ENCODE data around the gene GLIPR2. TPM values are rescaled to one million over a fixed set of nuclear protein-coding genes. Genes with fewer than 3 reads are reported as not detected.
A peak's percentile ranks its signal among the peaks of the same experiment; 100 is the strongest.

The GLIPR2 gene
- total RNA-seq, 4 donors from 2014 or later = 13.6 to 71.1 (median 42.2) TPM

DNA sequence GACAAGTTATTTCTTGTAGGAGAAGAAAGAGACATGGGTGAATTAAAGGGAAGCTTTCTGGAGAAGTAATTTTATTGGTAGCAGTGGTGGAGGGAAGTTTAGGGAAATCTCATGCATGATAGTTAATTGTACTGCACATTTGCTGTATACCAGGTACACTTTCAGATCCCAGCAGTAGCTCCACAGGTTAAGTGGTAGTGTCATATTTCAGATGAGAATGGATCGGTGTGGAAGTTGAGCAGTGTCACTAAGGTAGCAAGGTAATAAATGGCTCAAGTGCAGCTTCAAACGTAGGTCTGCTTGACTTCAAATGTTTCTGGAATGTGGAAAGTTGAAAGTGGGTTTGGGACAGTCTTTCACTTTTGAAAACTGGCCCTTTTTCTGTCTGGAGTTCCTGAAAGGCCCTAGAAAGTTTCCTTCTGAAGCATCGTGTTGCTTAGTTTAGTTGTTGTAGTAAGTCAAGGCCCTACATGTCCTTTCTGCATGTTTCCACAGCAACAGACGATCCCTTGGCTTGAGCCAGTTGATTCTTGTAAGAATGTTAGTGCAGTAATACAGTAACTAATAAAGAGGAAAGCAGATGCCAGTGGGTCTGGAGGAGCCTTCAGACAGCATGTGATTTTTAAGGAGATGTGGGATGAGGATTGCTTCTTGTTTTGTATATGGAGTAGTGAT is 57.9 kb downstream of the GLIPR2 start:
- DNase-seq (ENCODE audit: low spot score) (no peak), ATAC-seq (ENCODE audit: low FRiP score) (no peak)
- TF ChIP-seq, protein P1, sequence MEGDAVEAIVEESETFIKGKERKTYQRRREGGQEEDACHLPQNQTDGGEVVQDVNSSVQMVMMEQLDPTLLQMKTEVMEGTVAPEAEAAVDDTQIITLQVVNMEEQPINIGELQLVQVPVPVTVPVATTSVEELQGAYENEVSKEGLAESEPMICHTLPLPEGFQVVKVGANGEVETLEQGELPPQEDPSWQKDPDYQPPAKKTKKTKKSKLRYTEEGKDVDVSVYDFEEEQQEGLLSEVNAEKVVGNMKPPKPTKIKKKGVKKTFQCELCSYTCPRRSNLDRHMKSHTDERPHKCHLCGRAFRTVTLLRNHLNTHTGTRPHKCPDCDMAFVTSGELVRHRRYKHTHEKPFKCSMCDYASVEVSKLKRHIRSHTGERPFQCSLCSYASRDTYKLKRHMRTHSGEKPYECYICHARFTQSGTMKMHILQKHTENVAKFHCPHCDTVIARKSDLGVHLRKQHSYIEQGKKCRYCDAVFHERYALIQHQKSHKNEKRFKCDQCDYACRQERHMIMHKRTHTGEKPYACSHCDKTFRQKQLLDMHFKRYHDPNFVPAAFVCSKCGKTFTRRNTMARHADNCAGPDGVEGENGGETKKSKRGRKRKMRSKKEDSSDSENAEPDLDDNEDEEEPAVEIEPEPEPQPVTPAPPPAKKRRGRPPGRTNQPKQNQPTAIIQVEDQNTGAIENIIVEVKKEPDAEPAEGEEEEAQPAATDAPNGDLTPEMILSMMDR (IDR thresholded peaks at IDR 0.05) = no peak

DNA sequence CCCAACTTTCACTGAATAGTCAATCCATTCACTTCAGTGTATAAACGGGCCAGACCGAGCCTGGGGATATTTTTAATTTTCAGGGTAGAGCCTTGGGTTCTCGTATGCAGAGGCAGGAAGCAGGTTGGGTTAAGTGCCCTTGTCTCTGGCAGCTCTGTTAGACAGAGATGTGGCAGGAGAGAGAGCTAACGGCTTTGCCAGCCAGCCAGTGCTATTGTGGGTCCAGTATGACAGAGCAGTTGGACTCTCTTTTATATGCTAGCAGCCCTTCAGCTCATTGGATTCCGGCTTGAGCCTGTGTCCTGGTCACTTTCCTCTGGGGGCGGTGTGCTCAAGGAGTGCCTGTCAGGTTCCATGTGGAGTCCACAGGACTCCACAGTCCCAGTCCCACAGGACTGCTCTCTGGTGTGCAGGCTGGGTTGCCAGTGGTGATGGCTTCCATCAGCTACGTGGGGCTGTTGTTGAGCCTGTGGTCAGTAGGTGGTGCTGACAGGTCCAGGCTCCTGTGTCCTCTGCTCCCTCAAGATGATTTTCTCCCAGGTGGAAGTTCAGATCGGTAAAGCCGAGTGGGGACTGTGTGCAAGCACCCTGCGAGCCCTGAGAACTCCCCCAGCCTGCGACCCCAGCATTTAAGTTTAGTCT is 68.5 kb downstream of the GLIPR2 start:
- TF ChIP-seq, protein P1 (IDR thresholded peaks at IDR 0.05) = no peak
- DNase-seq (ENCODE audit: low spot score) (no peak), ATAC-seq (ENCODE audit: low FRiP score) (no peak)

DNA sequence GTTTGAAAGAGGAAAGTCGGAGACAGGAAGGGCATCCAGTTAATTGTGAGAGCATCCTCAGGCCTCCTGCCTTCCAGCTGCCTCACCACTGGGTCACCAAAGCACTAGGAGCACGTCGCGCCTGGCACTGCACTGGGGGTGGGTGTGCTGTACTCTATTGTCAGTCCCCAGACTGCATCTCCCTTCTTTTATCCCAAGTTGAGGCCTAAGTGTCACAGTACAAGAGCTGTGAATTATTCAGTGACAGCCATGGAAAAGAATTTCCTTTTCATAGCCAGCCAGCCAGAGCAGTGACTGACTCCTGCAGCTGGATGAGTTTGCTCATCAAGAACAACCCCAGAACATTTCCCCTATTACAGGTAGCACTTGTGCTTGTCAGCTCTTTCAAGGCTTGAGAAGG is 70.5 kb downstream of the GLIPR2 start:
- peak; percentile 30 for ATAC-seq (ENCODE audit: low FRiP score)

DNA sequence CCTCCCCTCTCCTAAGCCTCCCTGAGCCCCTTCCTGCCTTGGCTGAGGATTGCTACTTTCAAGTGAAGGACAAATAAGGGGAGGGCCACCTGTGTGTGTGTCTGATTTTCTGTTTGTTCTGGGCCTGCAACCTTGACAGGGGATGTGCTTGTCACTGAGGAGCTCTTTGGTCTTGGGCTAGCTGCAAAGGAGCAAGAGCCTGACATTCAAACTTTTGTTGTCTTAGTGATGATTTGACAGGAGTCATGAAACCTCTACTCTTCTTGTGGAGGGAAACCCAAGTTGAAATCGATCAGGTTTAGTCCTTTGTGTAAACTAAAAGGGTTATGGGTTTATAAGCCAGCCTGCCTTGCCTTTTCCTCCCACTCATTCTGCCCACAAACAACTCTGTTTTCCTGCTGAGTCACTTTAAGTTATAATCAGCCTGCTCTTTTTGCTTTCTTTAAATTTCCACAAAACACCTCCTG is 71.0 kb downstream of the GLIPR2 start:
- DNase-seq (ENCODE audit: low spot score) (no peak), ATAC-seq (ENCODE audit: low FRiP score) (no peak)
- TF ChIP-seq, protein P1 (IDR thresholded peaks at IDR 0.05) = no peak

More for the DNA sequence above, 70.5 kb downstream of the GLIPR2 start:
- TF ChIP-seq, protein P1 (IDR thresholded peaks at IDR 0.05) = no peak
- no peak for DNase-seq (ENCODE audit: low spot score)

DNA sequence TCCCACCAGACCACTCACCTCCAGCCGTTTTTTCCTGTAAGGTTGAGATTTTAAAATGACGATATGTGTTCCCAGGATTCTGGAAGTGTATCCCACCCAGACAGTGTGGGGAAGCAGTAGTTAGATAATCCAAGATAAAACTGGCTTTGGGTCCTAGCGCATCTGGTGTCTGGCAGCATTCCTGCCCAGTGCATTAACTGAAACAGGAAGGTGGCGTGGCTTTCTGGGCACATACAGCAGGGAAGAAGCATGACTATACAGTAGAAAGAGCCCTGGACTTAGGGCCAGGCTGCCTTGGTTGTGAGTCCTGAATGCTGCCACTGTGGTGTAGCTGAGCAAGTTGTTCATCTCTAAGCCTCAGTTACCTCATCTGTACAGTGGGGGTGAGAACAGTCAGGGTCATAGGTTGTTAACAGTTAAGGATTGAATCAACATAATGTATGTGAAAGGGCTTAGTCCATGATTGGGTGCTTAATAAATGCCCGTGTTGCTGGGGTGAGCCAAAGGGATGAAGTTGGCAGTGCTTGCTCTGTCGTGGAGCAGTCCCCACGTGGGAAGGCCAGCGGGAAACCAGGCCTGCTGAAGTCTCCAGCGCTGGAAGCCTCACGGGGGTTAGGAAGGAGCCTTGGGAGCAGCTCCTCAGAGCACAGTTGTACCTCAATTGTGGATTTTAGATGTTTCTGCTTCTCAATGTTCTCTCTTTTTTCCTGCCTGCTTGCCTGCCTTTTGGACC is 72.2 kb downstream of the GLIPR2 start:
- TF ChIP-seq, protein P1 (IDR thresholded peaks at IDR 0.05) = no peak
- ATAC-seq (ENCODE audit: low FRiP score) = no peak
- no peak for DNase-seq (ENCODE audit: low spot score)

DNA sequence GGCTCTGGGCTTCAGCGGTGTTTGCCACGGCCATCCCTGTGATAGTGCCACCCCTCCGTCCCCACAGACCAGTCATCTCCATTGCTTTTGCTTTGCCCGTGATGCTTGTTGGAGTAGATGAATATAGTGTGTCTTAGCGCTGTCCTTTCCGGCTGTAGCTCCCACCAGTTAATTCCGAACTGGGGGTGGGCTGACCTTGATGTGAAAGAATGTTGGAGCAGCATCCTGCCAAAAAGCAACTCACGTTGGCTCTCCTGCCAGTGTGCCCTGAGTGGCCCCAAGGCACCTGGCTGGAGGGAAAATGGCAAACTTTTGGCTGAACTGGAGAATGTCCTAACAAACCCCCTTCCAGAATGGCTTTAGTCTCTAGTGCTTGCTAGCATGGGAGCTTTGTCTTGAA is 74.2 kb downstream of the GLIPR2 start:
- DNase-seq (ENCODE audit: low spot score) (no peak), ATAC-seq (ENCODE audit: low FRiP score) (no peak)
- TF ChIP-seq, protein P1 (IDR thresholded peaks at IDR 0.05) = no peak

All from omental fat pad (tissue), 4 donors.